ENCODE measurements around the gene IPMK.
A peak's percentile ranks its signal among the peaks of the same experiment; 100 is the strongest.
"Not testable (repeated sequence)": the region's sequence is repeated elsewhere in the genome, so short reads cannot be mapped to it uniquely, and the experiment has no call there.

Gene IPMK

DNA sequence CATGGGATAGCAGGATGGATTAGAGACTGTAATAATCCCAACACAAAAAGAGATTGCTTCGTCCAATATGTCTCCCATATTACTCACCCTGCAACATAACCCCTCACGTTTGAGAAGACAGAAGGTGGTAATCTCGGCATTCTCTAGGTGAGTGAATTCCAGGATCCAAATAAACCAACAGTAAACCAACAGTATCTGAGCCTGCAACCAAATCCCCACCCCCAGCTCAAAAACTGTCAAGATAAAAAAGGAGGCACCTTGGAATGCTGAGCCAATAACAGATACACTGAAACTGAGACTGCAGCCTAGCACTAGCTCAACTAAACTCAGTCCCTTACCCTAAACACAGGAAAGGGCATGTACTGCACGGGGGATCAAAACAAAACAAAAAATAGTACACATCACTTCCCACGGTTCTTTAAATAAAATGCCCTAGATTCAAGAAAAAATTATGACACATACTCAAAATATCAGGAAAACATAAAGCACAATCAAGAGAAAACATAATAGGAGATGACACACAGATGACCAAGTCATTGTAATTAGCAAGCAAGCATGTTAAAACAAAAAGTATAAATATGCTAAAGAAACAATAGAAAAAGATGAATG, 28.0 kb downstream of the IPMK start:
- H3K4me3 Mint-ChIP-seq: no peak overlapping the region
- H3K27me3 Mint-ChIP-seq (ENCODE audit: low read depth): no peaks in the 10 kb centered on the region
- H3K36me3 Mint-ChIP-seq (ENCODE audit: low read depth): peaks cover 75% of the 10 kb centered on the region
- H3K9me3 Mint-ChIP-seq: peaks cover 36% of the 10 kb centered on the region
- no peak for TF ChIP-seq CTCF (IDR thresholded peaks at IDR 0.05; ENCODE audit: unreplicated experiment in 3 of 3)
- H3K4me1 Mint-ChIP-seq: no peaks in the 10 kb centered on the region
- no peak overlapping the region for H3K27ac Mint-ChIP-seq

- no peak overlapping the region for H3K27ac Mint-ChIP-seq
- peaks cover 38% of the 10 kb centered on the region for H3K9me3 Mint-ChIP-seq
- H3K36me3 Mint-ChIP-seq (ENCODE audit: low read depth): peaks cover 80% of the 10 kb centered on the region
- no peaks in the 10 kb centered on the region for H3K27me3 Mint-ChIP-seq (ENCODE audit: low read depth)
- no peaks in the 10 kb centered on the region for H3K4me1 Mint-ChIP-seq
- H3K4me3 Mint-ChIP-seq: no peak overlapping the region
- TF ChIP-seq CTCF (IDR thresholded peaks at IDR 0.05; ENCODE audit: unreplicated experiment in 3 of 3): no peak
Measured at GRCh38 chr10:58237014-58237834, 30.5 kb downstream of the IPMK start.

DNA sequence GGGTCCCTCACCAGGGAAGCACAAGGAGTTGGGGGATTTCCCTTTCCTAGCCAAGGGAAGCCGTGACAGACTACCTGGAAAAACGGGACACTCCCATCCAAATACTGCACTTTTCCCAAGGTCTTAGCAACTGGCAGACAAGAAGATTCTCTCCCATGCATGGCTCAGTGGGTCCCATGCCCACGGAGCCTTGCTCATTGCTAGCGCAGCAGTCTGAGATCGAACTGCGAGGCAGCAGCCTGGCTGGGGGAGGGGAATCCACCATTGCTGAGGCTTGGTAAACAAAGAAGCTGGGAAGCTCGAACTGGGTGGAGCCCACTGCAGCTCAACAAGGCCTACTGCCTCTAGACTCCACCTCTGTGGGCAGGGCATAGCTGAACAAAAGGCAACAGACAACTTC, 37.8 kb downstream of the IPMK start:
- not testable (repeated sequence) for H3K27me3 Mint-ChIP-seq (ENCODE audit: low read depth); H3K27ac Mint-ChIP-seq; H3K4me3 Mint-ChIP-seq; H3K4me1 Mint-ChIP-seq
- peaks cover 34% of the 10 kb centered on the region for H3K9me3 Mint-ChIP-seq
- H3K36me3 Mint-ChIP-seq (ENCODE audit: low read depth): peaks cover 61% of the 10 kb centered on the region

GRCh38 chr10:58225654-58226053, 42.0 kb downstream of the IPMK start:
- Mint-ChIP-seq H3K27me3 (ENCODE audit: low read depth) (no peaks in the 10 kb centered on the region), H3K27ac (peak overlapping the region in 1 of 3 experiments; percentile 11), H3K36me3 (ENCODE audit: low read depth) (peaks cover 23% of the 10 kb centered on the region), H3K9me3 (peaks cover 2% of the 10 kb centered on the region), H3K4me1 (no peaks in the 10 kb centered on the region), H3K4me3 (no peak overlapping the region)
- TF ChIP-seq CTCF (IDR thresholded peaks at IDR 0.05; ENCODE audit: unreplicated experiment in 3 of 3): no peak

GRCh38 chr10:58220769-58221451, 46.8 kb downstream of the IPMK start:
- H3K4me3 Mint-ChIP-seq: no peak overlapping the region
- peaks cover 5% of the 10 kb centered on the region for H3K36me3 Mint-ChIP-seq (ENCODE audit: low read depth)
- H3K4me1 Mint-ChIP-seq: no peaks in the 10 kb centered on the region
- H3K27ac Mint-ChIP-seq: no peak overlapping the region
- H3K9me3 Mint-ChIP-seq: no peaks in the 10 kb centered on the region
- no peaks in the 10 kb centered on the region for H3K27me3 Mint-ChIP-seq (ENCODE audit: low read depth)
- TF ChIP-seq CTCF (IDR thresholded peaks at IDR 0.05; ENCODE audit: unreplicated experiment in 3 of 3): no peak

- no peaks in the 10 kb centered on the region for H3K27me3 Mint-ChIP-seq (ENCODE audit: low read depth)
- no peak overlapping the region for H3K27ac Mint-ChIP-seq
- H3K36me3 Mint-ChIP-seq (ENCODE audit: low read depth): peaks cover 11% of the 10 kb centered on the region
- TF ChIP-seq CTCF (IDR thresholded peaks at IDR 0.05; ENCODE audit: unreplicated experiment in 3 of 3): no peak
- no peak overlapping the region for H3K4me3 Mint-ChIP-seq
- no peaks in the 10 kb centered on the region for H3K9me3 Mint-ChIP-seq
- no peaks in the 10 kb centered on the region for H3K4me1 Mint-ChIP-seq
Measured at GRCh38 chr10:58219875-58220274, 47.8 kb downstream of the IPMK start.

Measured in nephron (organoid).